DMS153 (cell line): ENCODE measurements around the gene COL23A1.
"Not testable (repeated sequence)": the region's sequence is repeated elsewhere in the genome, so short reads cannot be mapped to it uniquely, and the experiment has no call there.

ENCODE experiments used
- DNase-seq: peaks from one replicate; lab custom pipeline; 2025; lab: John Stamatoyannopoulos, UW

Gene COL23A1

DNA sequence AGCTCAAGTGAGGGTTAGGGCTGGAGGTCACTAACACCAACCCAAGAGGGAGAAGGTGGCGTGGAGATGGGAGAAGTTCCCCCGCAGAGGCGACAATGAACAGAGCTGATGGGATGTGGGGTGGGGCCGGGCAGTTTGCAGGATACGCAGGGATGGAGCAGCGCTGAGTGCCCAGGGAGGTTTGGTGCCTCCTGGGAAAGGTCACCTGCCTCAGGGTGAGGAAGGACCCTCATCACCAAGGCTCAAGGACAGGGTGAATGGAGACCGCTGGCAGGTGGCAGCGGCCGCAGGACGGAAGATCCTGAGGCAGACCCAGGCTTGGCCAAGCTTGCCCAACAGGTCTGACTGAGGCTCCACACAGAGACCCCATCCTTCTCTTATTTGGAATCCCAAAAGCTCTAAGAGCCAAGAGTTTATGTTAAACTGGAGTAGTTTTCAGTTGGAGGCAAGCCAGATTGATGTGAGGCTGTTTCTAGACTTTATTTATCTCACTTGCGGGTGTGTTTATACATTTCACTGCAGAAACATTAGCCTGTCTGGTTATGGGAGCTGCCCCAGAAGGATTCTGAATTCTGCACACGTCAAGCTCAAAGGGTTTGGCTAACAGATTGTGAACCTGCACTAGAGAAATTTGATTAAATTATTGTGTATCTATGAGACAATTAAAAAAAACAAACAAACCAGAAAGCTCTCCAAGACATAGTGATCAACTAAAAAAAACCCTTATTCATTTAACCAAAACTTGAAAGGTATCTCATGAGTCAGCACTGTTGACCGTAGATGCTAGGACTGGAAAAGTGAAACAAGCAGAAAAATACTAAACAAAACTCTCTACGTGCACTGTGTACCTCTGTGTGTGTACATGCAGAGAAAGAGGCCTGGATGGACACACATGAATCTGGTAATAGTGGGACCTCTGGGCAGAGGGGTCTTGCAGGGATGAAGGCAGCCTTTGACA is 211.4 kb downstream of the COL23A1 start:
- DNase-seq = no peak

DNA sequence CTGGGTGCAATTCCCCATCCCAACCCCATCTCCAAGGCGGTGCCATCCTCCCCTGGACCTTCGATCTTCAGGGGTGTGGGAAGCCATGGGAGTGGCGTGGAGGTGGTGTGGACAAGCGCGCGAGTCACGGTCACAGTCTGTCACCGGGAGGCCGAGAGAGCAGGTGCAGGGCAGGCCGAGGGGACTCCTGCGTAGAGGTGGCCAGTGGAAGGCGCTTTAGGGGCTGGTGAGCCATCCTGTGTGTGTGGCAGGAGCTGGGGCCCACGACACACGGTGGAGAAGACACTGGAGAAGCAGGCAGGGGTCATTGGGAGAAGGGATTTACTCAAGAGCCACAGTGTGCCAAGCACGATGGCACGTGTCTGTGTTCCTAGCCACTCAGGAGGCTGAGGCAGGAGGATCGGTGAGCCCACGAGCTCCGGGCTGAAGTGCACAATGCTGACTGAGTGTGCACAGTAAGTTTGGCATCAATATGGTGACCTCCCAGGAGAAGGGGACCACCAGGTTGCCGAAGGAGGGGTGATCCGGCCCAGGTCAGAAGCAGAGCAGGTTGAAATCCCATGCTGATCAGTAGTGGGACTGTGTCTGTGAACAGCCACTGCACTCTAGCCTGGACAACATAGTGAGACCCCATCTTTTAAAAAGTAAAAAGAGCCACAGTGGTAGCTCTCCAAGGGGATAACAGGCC is 212.5 kb downstream of the COL23A1 start:
- no peak for DNase-seq

DNA sequence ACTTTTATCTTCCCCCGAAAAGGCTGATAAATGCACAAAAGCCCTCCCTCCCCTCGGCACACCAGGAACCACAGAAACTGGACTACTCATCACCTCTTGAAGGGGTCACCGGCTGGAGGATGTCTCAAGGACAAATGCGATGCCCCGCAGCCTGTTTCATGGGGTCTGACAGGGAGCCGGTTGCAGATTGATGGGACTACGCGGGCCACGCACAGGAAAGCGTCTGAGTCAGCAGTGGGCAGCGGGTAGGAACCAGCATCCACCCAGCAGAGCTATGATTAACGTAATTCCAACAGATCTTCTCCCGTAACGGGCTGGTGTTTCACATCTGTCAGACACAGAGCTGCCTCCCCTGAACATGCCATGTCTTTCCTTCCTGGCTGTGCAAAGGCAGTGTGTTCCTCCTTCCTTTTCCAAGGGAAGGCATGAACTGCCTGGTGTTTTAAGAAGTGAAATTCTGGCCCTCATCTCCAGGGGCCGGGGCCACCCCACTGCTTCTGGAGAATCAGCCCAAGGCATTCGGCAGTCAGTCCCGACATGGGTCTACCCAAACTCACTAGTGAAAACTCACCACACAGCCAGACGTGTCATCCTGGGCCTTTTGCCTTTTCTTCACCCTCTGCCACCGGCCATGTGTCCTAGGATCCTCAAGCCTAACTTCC is 213.1 kb downstream of the COL23A1 start:
- no peak for DNase-seq

DNA sequence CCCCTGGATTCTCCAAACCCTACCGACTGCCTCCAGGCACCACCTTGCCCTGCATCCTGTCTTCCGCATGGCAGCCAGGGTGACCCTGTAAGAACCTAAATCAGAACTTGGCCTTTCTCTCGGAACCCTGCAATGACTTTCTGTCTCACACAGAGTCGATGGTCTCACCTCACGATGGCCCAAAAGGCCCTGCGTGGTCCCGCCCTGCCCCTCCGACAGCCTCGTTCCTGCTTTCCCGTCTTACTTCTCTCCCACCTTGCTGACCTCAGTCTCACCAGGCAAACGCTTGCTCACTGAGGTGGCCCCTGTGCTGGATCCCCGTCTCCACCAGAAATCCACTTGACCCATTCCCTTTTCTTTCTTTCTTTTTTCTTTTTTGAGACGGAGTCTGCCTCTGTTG is 214.8 kb downstream of the COL23A1 start:
- no peak for DNase-seq

- DNase-seq = no peak
Observed at GRCh38 chr5:178373711-178374110, 216.5 kb downstream of the COL23A1 start.

DNA sequence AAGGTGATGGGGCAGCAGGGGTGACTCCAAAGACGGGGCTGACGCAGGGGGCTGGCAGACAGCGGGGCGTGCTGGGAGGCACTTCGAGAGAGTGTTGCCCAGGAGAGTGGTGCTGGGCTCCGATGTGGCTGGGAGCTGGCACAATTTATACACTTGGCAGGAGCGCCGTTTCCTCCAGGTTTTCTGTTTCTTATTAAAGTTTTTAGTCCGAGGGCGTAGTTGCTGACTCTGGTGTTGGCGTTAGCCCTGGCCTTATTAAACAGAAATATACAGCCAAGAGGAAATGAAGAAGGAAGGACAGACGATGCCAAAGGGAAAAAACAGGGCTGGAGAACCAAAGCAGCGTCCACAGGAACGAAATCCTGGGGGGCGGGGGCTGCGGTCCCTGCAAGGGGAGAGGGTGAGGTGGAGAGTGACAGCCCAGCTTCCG is 218.0 kb downstream of the COL23A1 start:
- no peak for DNase-seq

DNA sequence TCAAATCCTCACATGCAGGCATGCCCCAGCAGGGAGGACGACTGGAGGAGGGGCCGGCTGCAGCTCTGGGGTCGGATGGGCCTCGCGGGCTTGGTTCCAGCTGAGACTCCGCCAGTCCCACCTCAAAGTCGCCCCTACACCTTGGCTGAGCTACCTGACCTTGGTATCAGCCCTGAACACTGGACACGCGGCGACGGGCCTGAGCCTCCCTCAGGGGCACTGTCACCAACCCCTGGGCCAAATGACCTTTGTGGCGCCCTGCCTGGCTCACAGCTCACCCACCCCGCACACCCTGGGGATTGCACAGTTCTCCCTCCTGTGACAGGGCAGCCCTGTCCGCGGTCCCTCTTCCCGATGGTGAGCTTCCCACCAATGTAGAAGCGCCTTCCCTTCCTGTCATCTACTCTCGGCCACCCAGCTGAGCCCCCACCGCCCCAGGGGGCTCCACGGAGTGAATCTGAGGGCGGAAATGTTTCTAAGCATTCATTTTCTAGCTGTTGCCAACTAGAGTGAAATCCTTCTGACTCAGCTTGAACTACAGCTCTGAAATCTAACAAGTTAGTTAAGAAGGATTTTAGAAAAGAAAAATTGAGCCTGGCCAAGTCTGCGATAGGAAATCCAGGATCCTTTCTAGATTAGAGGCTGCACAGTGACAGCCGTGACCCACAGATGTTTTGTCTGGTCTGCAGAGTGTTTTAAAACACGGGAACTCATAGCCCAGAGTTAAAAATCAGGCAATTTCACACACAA is 218.7 kb downstream of the COL23A1 start:
- DNase-seq = no peak

DNA sequence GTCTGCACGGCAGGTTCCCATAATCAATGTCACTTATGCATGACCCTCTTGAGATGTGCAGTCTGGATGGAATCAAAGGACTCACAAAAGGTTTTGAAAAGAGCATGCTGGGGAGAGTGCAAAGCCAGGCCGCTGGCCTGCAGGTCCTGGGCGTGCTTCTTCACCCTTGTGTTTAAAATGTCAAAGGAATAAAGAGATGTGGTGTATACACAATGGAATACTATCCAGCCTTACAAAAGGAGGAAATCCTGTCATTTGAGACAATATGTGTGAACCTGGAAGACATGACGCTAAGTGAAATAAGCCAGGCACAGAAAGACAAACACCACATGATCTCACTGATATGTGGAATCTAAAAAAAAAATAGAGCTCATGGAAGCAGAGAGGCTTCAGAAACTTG is 220.1 kb downstream of the COL23A1 start:
- DNase-seq = no peak

GRCh38 chr5:178369469-178369868 is 220.7 kb downstream of the COL23A1 start:
- not testable (repeated sequence) for DNase-seq

GRCh38 chr5:178368716-178369300 is 221.4 kb downstream of the COL23A1 start:
- no peak for DNase-seq

- DNase-seq = no peak
Observed at GRCh38 chr5:178368274-178368673, 221.9 kb downstream of the COL23A1 start.

GRCh38 chr5:178367736-178368120 is 222.5 kb downstream of the COL23A1 start:
- DNase-seq = no peak

DNA sequence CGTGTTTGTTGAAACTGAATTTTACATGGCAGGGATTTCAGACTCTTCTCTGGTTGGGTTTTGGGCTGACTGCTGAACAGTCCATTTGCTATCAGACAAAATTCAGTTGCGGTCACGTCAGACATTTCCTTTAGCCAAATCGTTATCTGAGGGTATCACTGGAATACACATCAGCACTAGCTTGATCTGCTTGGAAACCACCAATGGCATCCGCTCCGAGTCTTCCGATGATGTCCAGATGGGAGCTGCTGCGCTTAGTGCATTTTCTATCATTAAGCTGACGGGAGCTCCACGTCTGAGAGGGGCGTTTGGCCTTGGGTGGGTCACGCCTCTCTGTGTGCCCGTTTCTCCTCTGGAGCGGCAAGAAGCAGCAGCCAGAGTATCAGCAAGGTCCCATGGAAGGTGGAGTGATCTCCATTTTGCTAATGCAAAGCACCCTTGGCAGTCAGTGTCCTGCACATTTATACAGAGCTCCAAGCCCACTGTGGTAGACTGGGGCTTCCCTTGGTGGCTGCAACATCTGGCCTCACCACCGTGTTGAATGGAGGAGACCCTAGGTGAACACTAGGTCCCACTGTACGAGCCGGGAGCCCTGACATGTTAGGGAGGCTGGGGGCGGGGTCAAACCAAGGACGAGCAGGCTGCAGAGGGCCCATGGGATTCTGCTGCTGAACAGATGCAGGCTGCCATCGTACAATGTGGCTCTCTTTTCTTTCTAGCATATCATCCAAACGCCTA is 223.0 kb downstream of the COL23A1 start:
- DNase-seq = no peak

- DNase-seq = no peak
Observed at GRCh38 chr5:178365501-178366440, 224.4 kb downstream of the COL23A1 start.

- no peak for DNase-seq
Observed at GRCh38 chr5:178364326-178364675, 225.9 kb downstream of the COL23A1 start.

GRCh38 chr5:178363501-178364325 is 226.5 kb downstream of the COL23A1 start:
- no peak for DNase-seq

DNA sequence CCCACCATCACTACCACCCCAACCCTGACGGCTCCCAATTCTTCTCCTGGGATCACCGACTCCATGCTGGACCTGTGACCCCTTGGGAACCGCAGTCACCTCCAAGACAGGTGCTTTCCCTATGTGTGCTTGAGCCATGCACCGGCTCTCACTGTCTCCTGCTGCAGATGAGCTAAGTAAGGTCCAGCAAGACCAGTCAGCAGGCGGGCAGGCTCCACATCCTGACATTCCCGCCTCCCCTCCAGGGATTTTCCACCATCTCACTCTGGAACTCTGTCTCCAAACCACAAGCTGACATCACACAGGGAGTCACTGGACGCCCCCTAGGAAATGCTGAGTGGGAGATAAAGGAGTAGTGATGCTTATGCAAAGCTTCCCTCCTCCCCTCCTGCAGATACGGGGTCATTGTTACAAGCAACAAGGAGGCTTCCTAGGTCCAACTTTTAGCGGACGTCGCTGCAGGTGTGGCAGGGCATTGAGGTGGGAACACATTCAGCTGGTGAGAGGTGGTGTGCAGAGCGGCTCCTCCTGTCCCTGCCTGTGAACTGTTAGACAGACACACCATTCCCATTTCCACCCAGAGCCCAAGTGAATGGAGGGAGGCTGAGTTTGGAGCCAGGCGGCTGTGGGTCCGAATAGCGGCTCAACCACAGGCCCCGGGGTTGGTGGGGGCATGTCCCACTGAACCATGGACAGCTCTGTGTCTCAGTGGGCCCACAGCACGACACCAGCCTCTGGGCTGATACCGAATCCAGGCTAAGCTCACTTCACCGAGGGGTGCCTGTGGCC is 228.3 kb downstream of the COL23A1 start:
- no peak for DNase-seq

- no peak for DNase-seq
Observed at GRCh38 chr5:178360926-178361235, 229.3 kb downstream of the COL23A1 start.
